NCI-H748 (cell line): Measurements from ENCODE around the gene NINJ2.
"Not testable (repeated sequence)": the region's sequence is repeated elsewhere in the genome, so short reads cannot be mapped to it uniquely, and the experiment has no call there.

ENCODE experiments used
- DNase-seq: peaks from one replicate; lab custom pipeline; 2025; ENCODE audit not compliant: unreplicated experiment; lab: John Stamatoyannopoulos, UW

The NINJ2 gene

GRCh38 chr12:663293-663871, at the start of gene NINJ2:
Gene NINJ2 (minus strand): TSS chr12:663445. CDS start chr12:663360, 85 bp downstream.
- no peak for DNase-seq

- peak; percentile 33 for DNase-seq
Observed at GRCh38 chr12:712172-712863, 49.1 kb upstream of the NINJ2 start.

- no peak for DNase-seq
Observed at GRCh38 chr12:709455-710020, 46.3 kb upstream of the NINJ2 start.

GRCh38 chr12:708084-708483, 44.8 kb upstream of the NINJ2 start:
- not testable (repeated sequence) for DNase-seq

- no peak for DNase-seq
Observed at GRCh38 chr12:704516-705242, 41.4 kb upstream of the NINJ2 start.

GRCh38 chr12:701896-702539, 38.8 kb upstream of the NINJ2 start:
- DNase-seq: no peak

GRCh38 chr12:700016-700415, 36.8 kb upstream of the NINJ2 start:
- no peak for DNase-seq

- not testable (repeated sequence) for DNase-seq
Observed at GRCh38 chr12:698222-698621, 35.0 kb upstream of the NINJ2 start.

GRCh38 chr12:697481-697880, 34.2 kb upstream of the NINJ2 start:
- DNase-seq: no peak

GRCh38 chr12:694734-695503, 31.7 kb upstream of the NINJ2 start:
- no peak for DNase-seq

GRCh38 chr12:693934-694533, 30.8 kb upstream of the NINJ2 start:
- DNase-seq: peak; percentile 50

GRCh38 chr12:692274-692673, 29.0 kb upstream of the NINJ2 start:
- no peak for DNase-seq

GRCh38 chr12:690466-690865, 27.2 kb upstream of the NINJ2 start:
- peak; percentile 24 for DNase-seq

GRCh38 chr12:685388-685787, 22.1 kb upstream of the NINJ2 start:
- DNase-seq: no peak

- no peak for DNase-seq
Observed at GRCh38 chr12:684416-684815, 21.2 kb upstream of the NINJ2 start.

- no peak for DNase-seq
Observed at GRCh38 chr12:681568-682256, 18.5 kb upstream of the NINJ2 start.

GRCh38 chr12:678747-679712, 15.8 kb upstream of the NINJ2 start:
- no peak for DNase-seq

- no peak for DNase-seq
Observed at GRCh38 chr12:675562-675961, 12.3 kb upstream of the NINJ2 start.
